Measurements from ENCODE around the gene PARL.

Gene PARL

GRCh38 chr3:183907176-183907575 lies 22.5 kb upstream of the PARL start:
- TF ChIP-seq CTCF (IDR thresholded peaks at IDR 0.05; ENCODE audit: low read depth, low read length, missing control alignments): no peak
- DNase-seq (ENCODE audit: extremely low read depth, low read depth): no peak
- no peak overlapping the region for H3K4me3 ChIP-seq (replicated peaks; ENCODE audit: low read depth, low read length)

DNA sequence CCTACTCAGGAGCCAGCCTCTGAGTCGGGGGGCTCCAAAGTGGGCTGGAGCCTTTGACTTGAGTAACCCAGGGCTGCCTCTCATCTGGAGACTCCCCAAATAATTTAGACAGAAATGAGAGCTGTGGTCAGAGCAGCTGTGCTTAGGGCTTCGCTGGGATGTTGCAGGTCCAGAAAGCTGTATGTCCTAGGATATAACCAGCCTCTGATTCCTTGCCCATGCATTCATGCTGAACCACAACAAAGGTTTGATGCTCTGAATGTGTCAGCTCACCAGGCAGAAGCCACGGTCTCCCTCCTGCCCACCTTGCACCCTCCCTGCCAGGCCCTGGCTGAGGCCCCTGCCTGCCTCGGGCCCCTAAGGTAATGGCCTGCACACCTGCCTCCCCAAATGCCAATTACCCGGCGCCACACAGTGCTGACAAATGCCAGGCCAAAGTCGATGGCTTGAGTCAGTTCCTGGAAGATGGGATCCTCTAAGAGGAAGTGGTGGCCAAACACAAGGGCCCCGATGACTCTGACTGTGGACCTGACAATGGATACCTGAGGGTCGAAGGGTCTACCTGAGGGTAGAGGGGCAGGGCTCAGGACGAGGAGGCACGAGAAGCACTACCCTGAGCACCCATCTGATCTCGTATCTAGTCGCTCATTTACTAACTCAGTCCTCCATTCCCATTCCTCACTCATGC lies 21.7 kb upstream of the PARL start:
- DNase-seq (ENCODE audit: extremely low read depth, low read depth): no peak

DNA sequence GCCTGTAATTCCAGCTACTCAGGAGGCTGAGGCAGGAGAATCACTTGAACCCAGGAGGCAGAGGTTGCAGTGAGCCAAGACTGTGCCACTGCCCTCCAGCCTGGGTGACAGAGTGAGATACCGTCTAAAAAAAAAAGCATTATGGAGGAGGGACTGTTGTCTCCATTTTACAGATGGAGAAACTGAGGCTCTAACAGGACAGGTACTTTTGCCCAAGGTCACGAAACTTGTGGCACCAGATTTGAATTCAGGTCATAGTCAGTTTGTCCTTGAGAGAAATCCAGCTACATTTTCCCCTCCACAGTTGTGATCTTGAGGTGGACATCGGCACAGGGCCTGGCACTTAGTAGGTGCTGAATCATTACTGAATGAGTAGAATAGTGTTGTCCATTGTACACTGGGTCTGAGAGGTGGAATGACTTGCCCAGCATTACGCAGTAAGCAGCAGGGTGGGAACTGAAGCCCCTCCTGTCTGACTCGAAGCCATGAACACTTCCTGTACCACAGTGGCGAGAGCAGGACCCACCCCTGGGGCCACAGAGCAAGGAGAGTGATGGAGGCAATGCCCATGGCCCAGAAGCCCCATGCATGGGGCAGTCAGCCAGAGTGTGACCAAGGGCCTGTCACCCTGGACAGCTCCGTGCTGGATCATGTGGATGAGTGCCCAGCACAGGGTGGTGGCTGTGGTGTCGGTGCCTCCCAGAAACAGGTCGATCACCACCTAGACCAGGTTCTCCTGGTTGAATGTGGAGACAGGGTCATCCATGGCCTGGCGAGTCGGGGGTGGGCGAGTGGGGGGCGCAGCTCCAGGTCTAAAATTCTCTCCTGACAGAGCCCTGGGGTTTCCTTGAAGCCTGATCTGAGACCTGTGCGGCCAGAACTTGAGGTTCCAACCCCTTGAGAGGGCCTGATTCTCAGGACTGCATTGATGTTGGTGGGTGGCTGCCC lies 20.4 kb upstream of the PARL start:
- no peak for DNase-seq (ENCODE audit: extremely low read depth, low read depth)
- no peak overlapping the region for H3K4me3 ChIP-seq (replicated peaks; ENCODE audit: low read depth, low read length)
- no peak for TF ChIP-seq CTCF (IDR thresholded peaks at IDR 0.05; ENCODE audit: low read depth, low read length, missing control alignments)

More for the DNA sequence above, 21.7 kb upstream of the PARL start:
- no peak overlapping the region for H3K4me3 ChIP-seq (replicated peaks; ENCODE audit: low read depth, low read length)
- no peak for TF ChIP-seq CTCF (IDR thresholded peaks at IDR 0.05; ENCODE audit: low read depth, low read length, missing control alignments)

DNA sequence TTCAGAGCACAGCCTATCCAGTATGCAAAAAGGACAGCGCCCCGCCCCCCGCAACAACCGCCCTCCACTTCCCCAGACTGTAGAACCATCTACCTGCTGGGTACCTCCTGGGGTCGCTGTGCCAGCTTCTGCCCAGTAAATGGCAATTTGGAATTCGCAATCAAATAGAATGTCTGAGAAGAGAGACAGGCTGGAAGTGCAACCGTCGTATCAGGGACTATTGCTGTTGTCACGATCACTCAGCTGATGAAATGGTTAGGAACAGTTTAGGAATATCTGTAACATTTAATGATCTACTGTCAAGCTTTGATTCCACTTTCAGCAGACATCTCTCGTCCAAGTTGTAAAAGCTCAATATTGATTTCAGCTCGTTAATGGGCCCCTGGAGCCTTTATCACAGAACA lies 13.3 kb upstream of the PARL start:
- DNase-seq (ENCODE audit: extremely low read depth, low read depth): no peak
- H3K4me3 ChIP-seq (replicated peaks; ENCODE audit: low read depth, low read length): no peak overlapping the region
- TF ChIP-seq CTCF (IDR thresholded peaks at IDR 0.05; ENCODE audit: low read depth, low read length, missing control alignments): no peak

DNA sequence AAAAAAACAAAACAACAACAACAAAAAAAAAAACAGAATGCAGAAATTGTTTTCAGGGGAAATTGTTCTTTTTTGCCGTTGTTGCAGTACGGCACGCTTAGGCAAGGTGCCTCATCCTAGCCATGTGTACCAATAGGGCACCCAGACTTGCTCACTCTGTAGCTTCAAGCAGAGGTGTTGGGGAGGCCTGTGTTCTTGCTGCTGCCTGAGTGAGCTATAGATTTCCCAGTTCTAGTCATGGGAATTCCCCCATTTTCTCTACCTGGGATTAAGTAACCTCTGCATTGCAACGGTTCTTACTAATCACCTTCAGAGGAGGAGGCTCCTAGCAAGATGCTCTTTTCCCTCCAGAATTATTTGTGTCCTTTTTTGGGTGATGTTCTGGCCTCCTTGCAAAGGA lies 12.9 kb upstream of the PARL start:
- no peak for DNase-seq (ENCODE audit: extremely low read depth, low read depth)
- no peak overlapping the region for H3K4me3 ChIP-seq (replicated peaks; ENCODE audit: low read depth, low read length)
- no peak for TF ChIP-seq CTCF (IDR thresholded peaks at IDR 0.05; ENCODE audit: low read depth, low read length, missing control alignments)

DNA sequence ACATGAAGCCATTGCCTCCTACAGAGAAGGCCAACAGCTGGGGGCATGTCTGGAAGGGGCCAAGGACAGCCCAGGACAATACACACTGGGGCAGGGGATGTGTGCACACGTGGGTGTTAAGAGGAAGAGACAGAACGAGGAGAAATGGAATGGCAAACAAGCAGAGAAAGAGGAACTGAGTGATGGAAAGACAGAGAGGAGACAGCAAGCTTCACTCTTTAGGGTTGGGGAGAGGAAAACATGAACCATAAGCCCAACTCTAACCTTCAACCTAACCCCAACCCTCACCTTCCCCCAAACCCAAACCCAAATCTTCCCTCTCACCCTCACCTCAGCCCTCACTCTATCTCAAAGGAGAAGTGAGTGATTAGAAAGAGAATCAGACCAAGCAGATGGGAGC lies 11.9 kb upstream of the PARL start:
- H3K4me3 ChIP-seq (replicated peaks; ENCODE audit: low read depth, low read length): no peak overlapping the region
- DNase-seq (ENCODE audit: extremely low read depth, low read depth): no peak
- TF ChIP-seq CTCF (IDR thresholded peaks at IDR 0.05; ENCODE audit: low read depth, low read length, missing control alignments): no peak
